T47D (cell line): ENCODE results near the gene PIGB.
"Not testable (repeated sequence)": the region's sequence is repeated elsewhere in the genome, so short reads cannot be mapped to it uniquely, and the experiment has no call there.

Source experiments
- DNase-seq, 2 experiments: peaks; one replicate each; pipeline versions ENCODE4 v3.0.0 to v3.0.0-alpha.2; 2011 to 2012; ENCODE audit warnings: low read depth in 1 of 2, low spot score in 1 of 2
- JUND ChIP-seq: IDR thresholded peaks from 2 replicates; pipeline ENCODE4 v1.6.1; 2012; ENCODE audit warnings: low read depth
- in situ Hi-C: cut with HindIII; loops from 2 replicates; pipeline ENCODE4 v1.10.0; 2016; ENCODE audit warnings: low sequenced_read_pairs, low pct_unique_long_range_greater_than_20kb

PIGB gene

GRCh38 chr15:55318588-55319494 is at the start of gene PIGB, which contains the start of gene PIGBOS1:
TSS of gene PIGB (plus strand) at chr15:55319222. CDS start at chr15:55319251, 29 bp downstream.
TSS of gene PIGBOS1 (minus strand) at chr15:55319123. CDS start at chr15:55317792, 1,331 bp downstream.
- TF ChIP-seq JUND: no peak
- peak; percentile 53 to 88 for DNase-seq
- in situ Hi-C loops: no loop called here

GRCh38 chr15:55270291-55270690 is 48.7 kb upstream of the PIGB start:
- TF ChIP-seq JUND: no peak
- in situ Hi-C loops: no loop called here
- DNase-seq: no peak

DNA sequence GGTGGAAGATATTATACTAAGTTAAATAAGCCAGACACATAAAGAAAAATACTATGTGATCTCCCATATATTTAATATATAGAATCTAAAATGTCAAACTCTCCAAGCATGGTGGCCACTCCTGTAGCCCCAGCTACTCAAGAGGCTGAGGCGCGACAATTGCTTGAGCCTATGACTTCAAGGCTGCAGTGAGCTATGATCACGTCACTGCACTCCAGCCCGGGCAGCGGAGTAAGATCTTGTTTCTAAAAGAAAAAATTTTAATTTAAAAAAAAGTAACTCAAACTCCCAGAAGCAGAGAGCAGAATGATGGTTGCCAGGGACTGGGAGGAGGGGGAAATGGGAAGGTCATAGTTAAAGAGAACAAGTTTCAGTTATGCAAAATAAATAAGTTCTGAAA is 42.7 kb upstream of the PIGB start:
- in situ Hi-C loops: no loop called here
- TF ChIP-seq JUND: no peak
- DNase-seq: no peak

GRCh38 chr15:55277116-55277564 is 41.9 kb upstream of the PIGB start:
- no peak for DNase-seq
- TF ChIP-seq JUND: no peak
- in situ Hi-C loops: no loop called here

DNA sequence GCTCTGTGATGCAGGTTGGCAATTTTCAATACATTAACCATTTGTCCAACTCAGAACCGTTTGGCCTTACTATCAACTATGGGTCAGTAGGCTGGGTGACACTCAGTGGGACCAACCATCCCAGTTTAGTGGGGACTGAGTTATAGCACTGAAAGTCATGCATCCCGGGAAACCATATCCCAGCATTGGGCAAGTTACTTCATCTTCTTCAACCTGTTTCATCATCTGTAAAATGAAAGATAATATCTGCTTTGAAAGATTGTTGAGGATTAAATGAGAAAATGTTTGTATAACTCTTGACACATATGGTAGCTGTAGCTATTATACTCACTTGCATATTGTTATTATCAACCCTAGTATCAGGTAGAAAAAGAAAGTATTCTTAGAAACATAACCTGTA is 41.3 kb upstream of the PIGB start:
- no peak for TF ChIP-seq JUND
- no peak for DNase-seq
- in situ Hi-C loops: no loop called here

DNA sequence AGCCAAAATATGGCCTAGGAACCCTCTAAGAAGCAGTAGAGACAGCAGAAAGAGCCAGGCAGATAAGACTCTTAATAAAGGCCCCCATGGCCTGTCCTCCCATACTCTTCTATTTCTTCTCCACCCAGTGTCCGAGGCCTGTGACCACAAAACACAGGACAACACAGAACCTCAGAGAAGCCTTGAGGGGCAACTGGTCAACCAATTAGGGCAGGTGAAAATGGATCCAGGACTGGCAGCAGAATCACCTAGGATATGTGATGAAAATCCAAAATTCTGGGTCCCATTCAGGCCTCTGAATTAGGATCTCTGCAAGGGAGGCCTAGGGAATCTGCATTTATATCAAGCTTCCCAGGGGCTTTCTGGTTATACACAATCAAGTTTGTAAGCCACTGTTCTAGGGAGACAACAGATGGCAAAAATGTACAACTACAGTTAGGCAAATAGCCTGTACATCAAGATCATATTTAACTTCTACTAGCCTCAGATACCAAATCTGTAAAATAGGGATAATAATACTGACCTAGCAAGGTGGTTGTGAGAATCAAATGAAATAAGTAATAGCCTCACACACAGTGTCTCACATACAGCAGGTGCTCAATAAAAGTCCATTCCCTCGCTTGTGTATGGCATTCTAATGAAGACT is 39.8 kb upstream of the PIGB start:
- TF ChIP-seq JUND: no peak
- no peak for DNase-seq
- in situ Hi-C loops: no loop called here

GRCh38 chr15:55279746-55280351 is 39.2 kb upstream of the PIGB start:
- DNase-seq: peak in 1 of 2 experiments; percentile 13
- no peak for TF ChIP-seq JUND
- in situ Hi-C loops: no loop called here

GRCh38 chr15:55280589-55280988 is 38.4 kb upstream of the PIGB start:
- DNase-seq, in situ Hi-C loops: not testable (repeated sequence)

GRCh38 chr15:55281517-55282228 is 37.3 kb upstream of the PIGB start:
- no peak for DNase-seq
- in situ Hi-C loops: no loop called here
- TF ChIP-seq JUND: no peak

DNA sequence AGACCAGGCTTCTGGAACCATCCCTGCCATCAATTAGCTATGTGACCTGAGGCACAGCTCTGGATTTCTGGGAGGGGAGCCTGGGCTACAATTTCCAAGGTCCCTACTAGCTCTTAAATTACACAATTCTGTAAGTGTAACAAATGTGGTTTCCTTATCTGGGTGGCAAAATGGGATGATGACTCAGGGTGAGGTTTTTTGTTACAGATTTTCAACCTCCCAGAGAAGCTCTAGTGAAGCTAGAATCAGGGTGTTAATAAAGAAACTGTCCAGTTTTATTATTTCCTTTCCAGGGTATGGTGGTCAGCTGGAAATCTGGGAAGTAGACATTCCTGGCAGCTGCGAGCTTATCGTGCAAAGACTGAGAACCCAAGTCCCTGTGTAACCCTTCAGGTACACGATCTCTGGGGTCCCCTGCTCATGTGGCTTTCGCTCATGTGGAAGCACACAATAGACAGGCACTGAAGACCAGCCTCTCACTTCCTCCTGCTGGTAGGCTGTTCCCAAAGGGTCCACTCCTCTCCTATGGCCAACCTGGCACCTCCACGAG is 36.7 kb upstream of the PIGB start:
- in situ Hi-C loops: no loop called here

GRCh38 chr15:55283379-55284147 is 35.5 kb upstream of the PIGB start:
- TF ChIP-seq JUND: no peak
- DNase-seq: no peak
- in situ Hi-C loops: no loop called here

More for the DNA sequence above, 36.7 kb upstream of the PIGB start:
- no peak for DNase-seq
- TF ChIP-seq JUND: no peak

GRCh38 chr15:55284426-55284825 is 34.6 kb upstream of the PIGB start:
- no peak for TF ChIP-seq JUND
- DNase-seq: no peak
- in situ Hi-C loops: no loop called here

DNA sequence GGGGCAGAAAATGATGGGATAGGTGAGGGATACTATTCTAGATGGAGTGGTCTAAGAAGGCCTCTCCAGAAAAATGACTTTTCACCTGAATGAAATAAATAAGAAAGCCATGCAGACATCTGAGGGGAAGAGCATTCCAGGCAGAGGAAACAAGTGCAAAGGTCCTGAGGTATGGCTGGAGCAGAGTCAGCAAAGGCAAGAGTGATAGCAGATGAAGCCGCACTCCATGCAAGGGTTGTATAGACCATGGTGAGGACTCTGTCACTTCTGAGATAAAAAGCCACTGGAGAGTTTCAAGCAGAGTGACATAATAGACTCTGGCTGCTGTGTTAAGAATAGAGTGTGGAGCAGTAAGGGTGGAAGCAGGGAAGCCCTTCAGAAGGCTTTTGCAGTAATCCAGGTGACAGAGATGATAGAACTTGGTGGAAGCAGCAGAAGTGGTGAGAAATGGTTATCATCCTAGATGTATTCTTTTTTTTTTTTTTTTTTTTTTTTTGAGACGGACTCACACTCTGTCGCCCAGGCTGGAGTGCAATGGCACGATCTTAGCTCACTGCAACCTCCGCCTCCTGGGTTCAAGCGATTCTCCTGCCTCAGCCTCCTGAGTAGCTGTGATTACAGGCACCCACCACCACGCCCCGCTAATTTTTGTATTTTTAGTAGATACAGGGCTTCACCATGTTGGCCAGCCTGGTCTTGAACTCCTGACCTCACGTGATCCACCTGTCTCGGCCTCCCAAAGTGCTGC is 32.4 kb upstream of the PIGB start:
- in situ Hi-C loops: not testable (repeated sequence)

More for the DNA sequence above, 32.4 kb upstream of the PIGB start:
- not testable (repeated sequence) for DNase-seq
